Measurements from ENCODE around the gene MALRD1.
"Not testable (repeated sequence)": the region's sequence is repeated elsewhere in the genome, so short reads cannot be mapped to it uniquely, and the experiment has no call there.

GRCh38 chr10:19742144-19742543 is 693.5 kb downstream of the MALRD1 start:
- TF ChIP-seq, protein P1, sequence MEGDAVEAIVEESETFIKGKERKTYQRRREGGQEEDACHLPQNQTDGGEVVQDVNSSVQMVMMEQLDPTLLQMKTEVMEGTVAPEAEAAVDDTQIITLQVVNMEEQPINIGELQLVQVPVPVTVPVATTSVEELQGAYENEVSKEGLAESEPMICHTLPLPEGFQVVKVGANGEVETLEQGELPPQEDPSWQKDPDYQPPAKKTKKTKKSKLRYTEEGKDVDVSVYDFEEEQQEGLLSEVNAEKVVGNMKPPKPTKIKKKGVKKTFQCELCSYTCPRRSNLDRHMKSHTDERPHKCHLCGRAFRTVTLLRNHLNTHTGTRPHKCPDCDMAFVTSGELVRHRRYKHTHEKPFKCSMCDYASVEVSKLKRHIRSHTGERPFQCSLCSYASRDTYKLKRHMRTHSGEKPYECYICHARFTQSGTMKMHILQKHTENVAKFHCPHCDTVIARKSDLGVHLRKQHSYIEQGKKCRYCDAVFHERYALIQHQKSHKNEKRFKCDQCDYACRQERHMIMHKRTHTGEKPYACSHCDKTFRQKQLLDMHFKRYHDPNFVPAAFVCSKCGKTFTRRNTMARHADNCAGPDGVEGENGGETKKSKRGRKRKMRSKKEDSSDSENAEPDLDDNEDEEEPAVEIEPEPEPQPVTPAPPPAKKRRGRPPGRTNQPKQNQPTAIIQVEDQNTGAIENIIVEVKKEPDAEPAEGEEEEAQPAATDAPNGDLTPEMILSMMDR (IDR thresholded peaks at IDR 0.05; ENCODE audit: poor library complexity) = not testable (repeated sequence)
- not testable (repeated sequence) for TF ChIP-seq EZH2 (IDR thresholded peaks at IDR 0.05; ENCODE audit: borderline replicate concordance)
